DOHH2 (cell line): ENCODE data around the gene CTSW.

ENCODE experiments used
- EZH2phosphoT487 ChIP-seq: fragments of 200-600 bp; sonication (generic); IDR thresholded peaks from 2 replicates; pipeline ENCODE4 v1.6.1; 2017; ENCODE audit warnings: borderline replicate concordance, mild to moderate bottlenecking, antibody characterized with exemption, low read length, moderate library complexity, mixed read lengths
- TF ChIP-seq, protein P1 (sequence below): fragments of 200-600 bp; sonication (generic); IDR thresholded peaks from one replicate; pipeline ENCODE4 v1.5.1; 2014; ENCODE audit warnings: antibody characterized with exemption, mild to moderate bottlenecking, low read depth, low read length; ENCODE audit not compliant: poor library complexity, severe bottlenecking

DNA sequence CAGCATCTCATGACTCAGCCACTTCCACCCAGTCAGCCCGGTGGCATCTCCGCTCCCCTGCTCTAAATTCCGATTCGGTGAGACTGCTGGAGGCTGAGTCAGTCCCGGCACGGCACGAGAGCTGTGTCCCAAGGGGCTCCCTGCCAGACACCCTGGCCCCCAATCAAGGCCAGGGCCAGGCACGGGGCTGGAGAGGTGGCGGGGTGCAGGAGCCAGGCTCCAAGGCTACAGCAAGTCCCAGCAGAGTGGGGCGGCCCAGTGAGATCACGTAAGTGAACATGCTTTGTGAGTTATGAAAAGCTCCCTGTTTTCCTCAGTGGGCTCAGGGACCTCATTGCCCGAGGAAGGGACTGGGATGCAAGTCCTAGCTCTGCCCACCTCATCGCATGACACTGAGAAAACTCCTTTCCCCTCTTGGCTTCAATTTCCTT, 36.2 kb downstream of the CTSW start:
- TF ChIP-seq, protein P1, sequence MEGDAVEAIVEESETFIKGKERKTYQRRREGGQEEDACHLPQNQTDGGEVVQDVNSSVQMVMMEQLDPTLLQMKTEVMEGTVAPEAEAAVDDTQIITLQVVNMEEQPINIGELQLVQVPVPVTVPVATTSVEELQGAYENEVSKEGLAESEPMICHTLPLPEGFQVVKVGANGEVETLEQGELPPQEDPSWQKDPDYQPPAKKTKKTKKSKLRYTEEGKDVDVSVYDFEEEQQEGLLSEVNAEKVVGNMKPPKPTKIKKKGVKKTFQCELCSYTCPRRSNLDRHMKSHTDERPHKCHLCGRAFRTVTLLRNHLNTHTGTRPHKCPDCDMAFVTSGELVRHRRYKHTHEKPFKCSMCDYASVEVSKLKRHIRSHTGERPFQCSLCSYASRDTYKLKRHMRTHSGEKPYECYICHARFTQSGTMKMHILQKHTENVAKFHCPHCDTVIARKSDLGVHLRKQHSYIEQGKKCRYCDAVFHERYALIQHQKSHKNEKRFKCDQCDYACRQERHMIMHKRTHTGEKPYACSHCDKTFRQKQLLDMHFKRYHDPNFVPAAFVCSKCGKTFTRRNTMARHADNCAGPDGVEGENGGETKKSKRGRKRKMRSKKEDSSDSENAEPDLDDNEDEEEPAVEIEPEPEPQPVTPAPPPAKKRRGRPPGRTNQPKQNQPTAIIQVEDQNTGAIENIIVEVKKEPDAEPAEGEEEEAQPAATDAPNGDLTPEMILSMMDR: no peak
- no peak for TF ChIP-seq EZH2phosphoT487
